ENCODE data around the gene CCDC187. TPM values are rescaled to one million over a fixed set of nuclear protein-coding genes. Genes with fewer than 3 reads are reported as not detected.

Gene CCDC187
- total and polyA plus RNA-seq, 4 donors = 2.0 to 16.8 (median 6.8) TPM

GRCh38 chr9:136231478-136232297 lies 72.2 kb downstream of the CCDC187 start:
- TF ChIP-seq CTCF (IDR thresholded peaks at IDR 0.05; ENCODE audit: control extremely low read depth, extremely low read depth) = no peak
- H3K27me3 ChIP-seq (ENCODE audit: control insufficient read depth in 3 of 3, insufficient read depth in 3 of 3, low read length in 2 of 3) = no peaks in the 10 kb centered on the region
- peaks cover 0 to 8% (median 3%) of the 10 kb centered on the region in 4 donors for H3K36me3 ChIP-seq (ENCODE audit: control insufficient read depth in 4 of 4, insufficient read depth in 4 of 4, low read length in 4 of 4)
- DNase-seq (peak in 1 of 3 donors; percentile 18), ATAC-seq (ENCODE audit: insufficient read depth, low FRiP score) (no peak)
- H3K4me3 ChIP-seq = no peak overlapping the region
- no peaks in the 10 kb centered on the region for H3K9me3 ChIP-seq (ENCODE audit: control insufficient read depth in 4 of 4, insufficient read depth in 3 of 4, low read length in 3 of 4)
- 42 to 65% methylated on average over 29 to 31 of the region's 31 CpGs for WGBS, 2 donors
- no peak overlapping the region for H3K27ac ChIP-seq (ENCODE audit: low read depth in 1 of 2, low read length in 1 of 2)
- no peaks in the 10 kb centered on the region for H3K4me1 ChIP-seq (ENCODE audit: control insufficient read depth in 5 of 5, insufficient read depth in 5 of 5, low read length in 5 of 5)
- no peak overlapping the region for H3K9ac ChIP-seq (ENCODE audit: insufficient read depth in 1 of 2, low read length in 2 of 2)

- Histone ChIP-seq H3K9me3 (ENCODE audit: control insufficient read depth in 4 of 4, insufficient read depth in 3 of 4, low read length in 3 of 4) (no peaks in the 10 kb centered on the region), H3K27ac (ENCODE audit: low read depth in 1 of 2, low read length in 1 of 2) (no peak overlapping the region), H3K36me3 (ENCODE audit: control insufficient read depth in 4 of 4, insufficient read depth in 4 of 4, low read length in 4 of 4) (peaks cover 0 to 4% (median 0%) of the 10 kb centered on the region in 4 donors), H3K9ac (ENCODE audit: insufficient read depth in 1 of 2, low read length in 2 of 2) (no peak overlapping the region), H3K27me3 (ENCODE audit: control insufficient read depth in 3 of 3, insufficient read depth in 3 of 3, low read length in 2 of 3) (no peaks in the 10 kb centered on the region), H3K4me1 (ENCODE audit: control insufficient read depth in 5 of 5, insufficient read depth in 5 of 5, low read length in 5 of 5) (no peaks in the 10 kb centered on the region), H3K4me3 (no peak overlapping the region)
- 87 to 94% methylated on average over 9 of the region's 9 CpGs for WGBS, 2 donors
- ATAC-seq (ENCODE audit: insufficient read depth, low FRiP score) (no peak), DNase-seq (no peak)
- no peak for TF ChIP-seq CTCF (IDR thresholded peaks at IDR 0.05; ENCODE audit: control extremely low read depth, extremely low read depth)
Measured at GRCh38 chr9:136230773-136231172, 73.1 kb downstream of the CCDC187 start.

- H3K27ac ChIP-seq (ENCODE audit: low read depth in 1 of 2, low read length in 1 of 2) = no peak overlapping the region
- H3K9ac ChIP-seq (ENCODE audit: insufficient read depth in 1 of 2, low read length in 2 of 2) = no peak overlapping the region
- DNase-seq = no peak
- peaks cover 0 to 2% (median 0%) of the 10 kb centered on the region in 4 donors for H3K36me3 ChIP-seq (ENCODE audit: control insufficient read depth in 4 of 4, insufficient read depth in 4 of 4, low read length in 4 of 4)
- no peak for ATAC-seq (ENCODE audit: insufficient read depth, low FRiP score)
- H3K9me3 ChIP-seq (ENCODE audit: control insufficient read depth in 4 of 4, insufficient read depth in 3 of 4, low read length in 3 of 4) = no peaks in the 10 kb centered on the region
- WGBS, 2 donors = 93 to 95% methylated on average over 10 of the region's 10 CpGs
- no peak overlapping the region for H3K4me3 ChIP-seq
- H3K4me1 ChIP-seq (ENCODE audit: control insufficient read depth in 5 of 5, insufficient read depth in 5 of 5, low read length in 5 of 5) = no peaks in the 10 kb centered on the region
- TF ChIP-seq CTCF (IDR thresholded peaks at IDR 0.05; ENCODE audit: control extremely low read depth, extremely low read depth) = no peak
- H3K27me3 ChIP-seq (ENCODE audit: control insufficient read depth in 3 of 3, insufficient read depth in 3 of 3, low read length in 2 of 3) = no peaks in the 10 kb centered on the region
Measured at GRCh38 chr9:136230365-136230764, 73.5 kb downstream of the CCDC187 start.
